ENCODE data around the gene RAB11A.
A peak's percentile ranks its signal among the peaks of the same experiment; 100 is the strongest.

The RAB11A gene

GRCh38 chr15:65869126-65869953, at the start of gene RAB11A:
Gene RAB11A (plus strand): TSS chr15:65869491. CDS start chr15:65869586, 95 bp downstream.
- peak; percentile 95 for DNase-seq

GRCh38 chr15:65819563-65819960, 49.7 kb upstream of the RAB11A start:
- no peak for DNase-seq

DNA sequence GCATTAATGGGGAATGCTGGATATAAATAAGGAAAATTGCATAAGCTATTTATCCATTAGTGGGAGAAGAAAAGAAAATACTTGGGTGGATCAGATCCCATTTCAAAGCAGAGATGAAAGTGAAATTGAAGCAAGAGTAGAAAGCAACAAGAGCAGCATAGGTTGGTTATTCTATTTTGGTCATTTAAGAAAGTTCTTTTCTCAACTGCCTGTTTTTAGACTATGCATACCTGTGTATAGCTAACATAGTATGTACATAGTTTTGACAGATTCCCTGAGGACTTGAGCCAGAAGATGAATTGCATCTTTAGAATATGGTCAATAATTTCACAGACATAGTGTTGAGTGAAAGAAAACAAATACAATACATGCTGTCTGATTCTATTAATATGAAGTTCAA, 48.2 kb upstream of the RAB11A start:
- no peak for DNase-seq

- no peak for DNase-seq
Observed at GRCh38 chr15:65822316-65822715, 47.0 kb upstream of the RAB11A start.

- DNase-seq = peak; percentile 41
Observed at GRCh38 chr15:65824031-65824743, 45.1 kb upstream of the RAB11A start.

DNA sequence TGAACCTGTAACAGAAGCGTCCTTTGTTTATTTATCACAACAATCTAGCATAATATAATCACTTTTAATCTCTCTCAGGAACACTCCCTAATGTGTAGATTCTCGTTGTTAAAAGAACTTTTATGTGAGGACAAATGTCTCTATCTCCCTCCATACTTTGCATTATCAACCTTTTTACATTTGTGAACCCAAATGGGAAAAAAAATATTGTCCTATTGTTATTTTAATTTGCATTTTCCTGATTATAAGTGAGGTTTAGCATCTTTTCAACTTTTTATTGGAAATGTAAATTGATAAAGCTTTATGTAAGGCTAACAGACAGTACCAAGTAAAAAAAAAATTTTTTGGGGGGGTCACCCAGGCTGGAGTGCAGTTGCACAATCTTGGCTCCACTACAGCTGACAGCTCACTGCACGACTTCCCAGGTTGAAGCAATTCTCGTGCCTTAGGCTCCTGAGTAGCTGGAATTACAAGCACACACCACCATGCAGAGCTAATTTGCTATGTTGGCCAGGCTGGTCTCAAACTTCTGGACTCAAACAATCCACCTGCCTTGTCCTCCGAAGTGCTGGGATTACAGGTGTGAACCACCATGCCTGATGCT, 44.2 kb upstream of the RAB11A start:
- no peak for DNase-seq

- DNase-seq = peak; percentile 47
Observed at GRCh38 chr15:65827065-65827464, 42.2 kb upstream of the RAB11A start.

GRCh38 chr15:65828585-65828984, 40.7 kb upstream of the RAB11A start:
- peak; percentile 84 for DNase-seq

DNA sequence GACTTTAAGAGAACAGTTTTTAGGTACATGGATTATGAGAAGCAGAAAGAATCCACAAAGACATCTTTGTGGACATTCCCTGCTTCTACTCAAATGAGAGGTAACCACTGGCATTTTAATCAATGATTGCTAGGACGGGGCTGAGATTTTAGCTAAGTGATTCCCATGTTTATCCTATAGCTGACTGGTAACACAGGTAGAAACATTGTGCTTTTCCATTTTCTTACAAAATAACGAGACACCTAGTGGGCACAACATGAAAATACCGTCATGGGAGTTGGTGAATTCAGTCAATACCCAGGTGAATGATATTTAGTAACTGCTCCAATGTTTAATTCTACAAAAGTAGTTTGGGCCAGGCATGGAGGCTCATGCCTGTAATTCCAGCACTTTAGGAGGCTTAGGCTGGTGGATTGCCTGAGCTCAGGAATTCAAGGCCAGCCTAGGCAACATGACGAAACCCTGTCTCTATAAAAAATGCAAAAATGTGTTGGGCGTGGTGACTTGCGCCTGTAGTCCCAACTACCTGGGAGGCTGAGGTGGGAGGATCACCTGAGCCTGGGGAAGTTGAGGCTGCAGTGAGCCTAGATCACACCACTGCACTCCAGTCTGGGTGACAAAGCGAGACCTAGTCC, 40.0 kb upstream of the RAB11A start:
- peak; percentile 77 for DNase-seq

- peak; percentile 71 for DNase-seq
Observed at GRCh38 chr15:65832549-65833364, 36.5 kb upstream of the RAB11A start.

- DNase-seq = no peak
Observed at GRCh38 chr15:65833501-65834205, 35.6 kb upstream of the RAB11A start.

DNA sequence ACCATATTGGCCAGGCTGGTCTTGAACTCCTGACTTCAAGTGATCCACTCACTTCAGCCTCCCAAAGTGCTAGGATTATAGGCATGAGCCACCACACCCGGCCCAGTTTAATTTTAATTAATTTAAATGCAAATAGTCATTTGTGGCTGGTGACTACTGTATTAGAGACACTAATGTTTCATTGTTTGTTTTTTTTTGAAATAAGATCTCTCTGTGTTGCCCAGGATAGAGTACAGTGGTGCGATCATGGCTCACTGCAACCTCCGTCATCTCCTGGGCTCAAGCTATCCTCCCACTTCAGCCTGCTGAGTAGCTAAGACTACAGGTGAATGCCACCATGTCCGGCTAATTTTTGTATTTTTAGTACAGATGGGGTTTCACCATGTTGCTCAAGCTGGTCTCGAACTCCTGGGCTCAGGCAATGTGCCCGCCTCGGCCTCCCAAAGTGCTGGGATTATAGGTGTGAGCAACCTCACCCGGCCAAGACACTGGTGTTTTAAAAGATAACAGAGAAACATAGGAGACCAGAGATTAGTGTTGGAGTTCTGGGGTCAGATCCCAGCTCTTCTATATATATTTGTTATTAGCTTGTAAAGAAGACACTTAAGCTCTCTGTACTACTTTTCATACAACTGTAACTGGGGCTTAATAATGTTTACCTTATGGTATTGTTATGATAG, 34.5 kb upstream of the RAB11A start:
- no peak for DNase-seq

DNA sequence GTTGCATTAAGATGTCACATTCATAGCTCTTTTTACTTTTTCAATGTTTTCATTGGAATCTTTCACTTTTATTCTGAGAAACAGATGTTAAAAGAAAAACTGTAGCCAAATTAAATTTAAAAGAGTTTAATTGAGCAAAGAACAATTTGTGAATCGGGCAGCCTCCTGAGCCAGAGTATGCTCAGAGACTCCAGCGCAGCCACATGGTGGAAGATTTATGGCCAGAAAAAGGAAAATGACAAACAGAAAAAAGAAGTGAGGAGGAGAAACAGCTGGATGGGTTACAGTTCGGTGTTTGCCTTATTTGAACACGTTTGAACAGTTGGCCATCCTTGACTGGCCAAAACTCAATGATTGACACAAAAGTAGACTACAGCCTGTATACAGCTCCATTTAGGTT, 33.8 kb upstream of the RAB11A start:
- no peak for DNase-seq

GRCh38 chr15:65836665-65837064, 32.6 kb upstream of the RAB11A start:
- DNase-seq = peak; percentile 38

- DNase-seq = no peak
Observed at GRCh38 chr15:65837301-65838294, 31.7 kb upstream of the RAB11A start.

GRCh38 chr15:65839354-65839901, 29.9 kb upstream of the RAB11A start:
- DNase-seq = no peak

GRCh38 chr15:65839985-65840384, 29.3 kb upstream of the RAB11A start:
- no peak for DNase-seq

DNA sequence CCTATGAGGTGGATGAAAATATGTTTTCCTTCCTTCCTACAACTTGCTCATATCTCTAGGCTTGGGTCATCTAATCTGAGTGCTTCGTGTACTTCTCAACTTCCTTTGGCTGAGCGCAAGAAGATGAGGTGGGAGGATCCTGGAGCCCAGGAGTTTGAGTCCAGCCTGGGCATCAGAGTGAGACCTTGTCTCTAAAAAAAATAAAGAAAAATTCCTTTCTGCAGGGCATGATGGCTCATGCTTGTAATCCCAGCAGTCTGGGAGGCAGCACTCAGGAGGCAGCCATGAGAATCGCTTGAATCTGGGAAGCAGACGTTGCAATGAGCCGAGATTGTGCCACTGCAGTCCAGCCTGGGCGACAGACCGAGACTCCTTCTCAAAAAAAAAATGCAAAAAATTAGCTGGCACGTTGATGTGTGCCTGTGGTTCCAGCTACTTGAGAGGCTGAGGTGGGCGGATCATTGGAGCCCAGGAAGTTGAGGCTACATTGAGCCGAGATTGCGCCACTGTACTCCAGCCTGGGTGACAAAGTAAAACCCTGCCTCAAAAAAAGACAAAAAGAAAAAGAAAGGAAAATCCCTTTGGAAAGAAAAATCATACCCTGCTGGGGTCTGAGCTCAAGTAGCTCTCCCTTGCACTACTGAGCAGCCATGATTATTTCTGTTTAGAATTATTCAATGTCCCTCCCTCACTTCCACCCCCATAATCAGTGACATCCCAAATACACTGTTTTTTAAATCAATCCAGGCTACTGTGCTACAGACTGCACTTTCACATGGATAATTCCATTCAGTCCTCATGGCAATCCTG, 28.0 kb upstream of the RAB11A start:
- DNase-seq = no peak
